NB4 (cell line): ENCODE data around the gene ADARB2.

ENCODE experiments used
- DNase-seq: peaks from one replicate; pipeline ENCODE4 v3.0.0; 2010; ENCODE audit warnings: low read depth
- H3K4me3 ChIP-seq: one replicate; pipeline ENCODE4 v1.5.1; 2011; ENCODE audit warnings: mild to moderate bottlenecking, low read depth, low read length, moderate library complexity
- MYC ChIP-seq: IDR thresholded peaks from 2 replicates; pipeline ENCODE4 v1.6.1; 2011; ENCODE audit warnings: low read depth, low read length
- POLR2A ChIP-seq: IDR thresholded peaks from 2 replicates; pipeline ENCODE4 v1.6.1; 2011; ENCODE audit warnings: mild to moderate bottlenecking; ENCODE audit not compliant: insufficient read length; ENCODE audit errors: extremely low read depth
- TF ChIP-seq, protein P1 (sequence below): IDR thresholded peaks from 2 replicates; pipeline ENCODE4 v1.6.1; 2011; ENCODE audit warnings: low read depth, low read length
- TF ChIP-seq, protein P2 (sequence below): IDR thresholded peaks from one replicate; pipeline ENCODE4 v1.5.1; 2012; ENCODE audit warnings: low read depth, low read length

Gene ADARB2

DNA sequence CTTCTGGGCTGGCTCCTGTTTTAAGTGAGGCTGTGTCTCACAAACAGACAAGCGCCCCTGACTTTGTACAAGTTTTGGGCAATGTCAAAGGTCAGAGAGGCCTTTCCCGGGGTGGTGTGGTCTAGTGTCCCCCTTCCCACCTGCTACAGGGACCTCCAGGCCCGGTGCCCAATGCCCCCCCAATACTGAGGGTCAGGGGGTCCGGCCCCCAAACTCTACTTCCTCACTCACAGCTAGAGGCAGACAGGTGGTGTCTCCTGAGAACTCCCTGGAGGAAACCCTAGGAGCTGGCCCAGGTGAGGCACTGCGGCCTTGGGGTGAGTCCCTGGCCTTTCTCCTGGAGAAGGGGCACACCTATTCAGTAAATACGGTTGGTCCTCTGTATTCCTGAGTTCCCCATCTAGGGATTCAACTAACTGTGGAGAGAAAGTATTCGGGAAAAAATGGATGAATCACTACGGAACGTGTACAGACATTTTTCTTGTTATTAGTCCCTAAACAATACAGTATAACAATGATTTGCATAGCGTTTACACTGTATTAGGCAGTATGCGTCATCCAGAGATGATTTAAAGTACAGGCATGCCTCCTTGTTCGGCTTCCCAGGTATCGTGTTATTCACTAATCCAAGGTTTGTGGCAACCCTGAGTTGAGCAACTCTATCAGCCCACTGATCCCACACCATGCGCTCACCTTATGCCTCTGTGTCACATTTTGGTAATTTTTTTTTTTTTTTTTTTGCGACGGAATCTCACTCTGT lies 373.0 kb downstream of the ADARB2 start:
- TF ChIP-seq MYC (no peak), POLR2A (no peak)
- TF ChIP-seq, protein P1, sequence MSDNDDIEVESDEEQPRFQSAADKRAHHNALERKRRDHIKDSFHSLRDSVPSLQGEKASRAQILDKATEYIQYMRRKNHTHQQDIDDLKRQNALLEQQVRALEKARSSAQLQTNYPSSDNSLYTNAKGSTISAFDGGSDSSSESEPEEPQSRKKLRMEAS: no peak
- TF ChIP-seq, protein P2, sequence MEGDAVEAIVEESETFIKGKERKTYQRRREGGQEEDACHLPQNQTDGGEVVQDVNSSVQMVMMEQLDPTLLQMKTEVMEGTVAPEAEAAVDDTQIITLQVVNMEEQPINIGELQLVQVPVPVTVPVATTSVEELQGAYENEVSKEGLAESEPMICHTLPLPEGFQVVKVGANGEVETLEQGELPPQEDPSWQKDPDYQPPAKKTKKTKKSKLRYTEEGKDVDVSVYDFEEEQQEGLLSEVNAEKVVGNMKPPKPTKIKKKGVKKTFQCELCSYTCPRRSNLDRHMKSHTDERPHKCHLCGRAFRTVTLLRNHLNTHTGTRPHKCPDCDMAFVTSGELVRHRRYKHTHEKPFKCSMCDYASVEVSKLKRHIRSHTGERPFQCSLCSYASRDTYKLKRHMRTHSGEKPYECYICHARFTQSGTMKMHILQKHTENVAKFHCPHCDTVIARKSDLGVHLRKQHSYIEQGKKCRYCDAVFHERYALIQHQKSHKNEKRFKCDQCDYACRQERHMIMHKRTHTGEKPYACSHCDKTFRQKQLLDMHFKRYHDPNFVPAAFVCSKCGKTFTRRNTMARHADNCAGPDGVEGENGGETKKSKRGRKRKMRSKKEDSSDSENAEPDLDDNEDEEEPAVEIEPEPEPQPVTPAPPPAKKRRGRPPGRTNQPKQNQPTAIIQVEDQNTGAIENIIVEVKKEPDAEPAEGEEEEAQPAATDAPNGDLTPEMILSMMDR: no peak
- no peak overlapping the region for H3K4me3 ChIP-seq
- DNase-seq: no peak

DNA sequence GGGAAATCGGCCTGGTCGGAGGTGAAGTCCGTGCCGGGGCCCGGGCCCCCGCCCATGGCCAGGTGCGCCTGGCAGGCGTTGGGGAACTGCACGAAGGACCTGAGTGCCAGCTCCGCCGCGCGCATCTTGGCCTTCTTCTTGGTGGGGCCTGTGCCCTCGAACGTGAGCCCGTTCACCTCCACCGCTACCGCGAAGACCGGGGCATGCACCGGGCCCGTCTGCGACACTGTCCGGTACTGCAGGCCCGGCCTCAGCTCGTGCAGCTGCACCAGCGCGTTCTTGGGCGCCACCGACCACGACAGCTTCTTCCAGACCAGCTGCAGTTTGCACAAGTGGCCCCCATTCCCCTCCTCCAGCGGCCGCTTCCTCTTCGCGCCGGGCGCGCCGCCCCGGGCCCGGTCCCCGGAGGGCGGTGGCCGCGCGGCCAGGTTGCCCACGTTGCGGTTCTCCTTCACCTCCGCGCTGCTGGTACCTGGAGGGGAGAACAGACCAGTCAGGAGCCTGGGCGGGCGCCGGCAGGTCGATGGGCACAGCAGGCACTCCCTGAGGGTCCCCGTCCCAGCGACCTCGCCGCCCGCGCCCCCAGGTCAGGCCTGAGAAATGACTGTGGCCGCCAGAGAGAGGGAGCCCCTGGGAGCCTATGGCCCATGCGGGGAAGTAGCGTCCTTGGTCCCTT lies 373.7 kb downstream of the ADARB2 start:
- TF ChIP-seq, protein P1: no peak
- TF ChIP-seq MYC (no peak), POLR2A (no peak)
- TF ChIP-seq, protein P2: no peak
- no peak for DNase-seq
- H3K4me3 ChIP-seq: no peak overlapping the region

DNA sequence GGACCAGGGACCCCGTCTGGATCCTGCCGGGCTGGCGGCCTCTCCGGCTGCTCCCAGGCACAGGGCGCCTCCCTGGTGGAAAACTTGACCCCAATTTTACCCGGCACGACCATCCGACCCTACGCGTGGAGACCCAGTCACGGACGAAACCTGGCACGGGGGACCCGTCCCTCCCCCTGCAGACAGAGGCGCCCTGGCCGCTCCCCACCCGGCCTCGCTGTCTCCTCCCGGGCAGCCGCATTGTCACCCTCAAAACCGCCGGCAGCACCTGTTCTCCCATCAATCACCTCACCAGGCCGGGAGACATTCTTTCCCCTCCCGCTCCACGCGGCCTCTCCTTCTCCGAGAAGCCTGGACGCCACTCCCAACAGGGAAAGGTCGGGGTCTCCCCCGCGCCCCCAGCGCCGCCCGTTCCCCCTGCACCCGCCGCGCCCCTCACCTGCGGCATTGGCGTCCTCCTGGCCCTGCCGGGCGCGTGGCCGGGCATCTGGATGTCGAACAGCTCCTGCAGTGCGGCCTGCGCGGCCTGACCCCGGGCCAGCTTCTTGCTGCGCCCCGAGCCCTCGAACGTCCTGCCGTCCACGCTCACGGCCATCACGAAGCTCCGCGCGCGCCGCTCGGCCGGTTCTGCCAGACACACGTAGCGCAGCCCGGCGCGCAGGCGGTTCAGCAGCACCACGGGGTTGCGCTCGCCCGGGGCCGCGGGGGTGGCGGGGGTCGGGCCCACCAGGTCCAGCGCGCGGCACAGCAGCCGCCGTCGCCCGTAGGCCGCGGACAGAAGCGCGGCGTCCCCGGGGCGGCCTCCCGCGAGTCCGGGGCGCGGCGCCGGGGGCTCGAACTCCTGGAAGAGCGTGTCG lies 374.5 kb downstream of the ADARB2 start:
- TF ChIP-seq, protein P2: no peak
- TF ChIP-seq, protein P1: no peak
- TF ChIP-seq MYC (no peak), POLR2A (no peak)
- no peak for DNase-seq
- H3K4me3 ChIP-seq: no peak overlapping the region

DNA sequence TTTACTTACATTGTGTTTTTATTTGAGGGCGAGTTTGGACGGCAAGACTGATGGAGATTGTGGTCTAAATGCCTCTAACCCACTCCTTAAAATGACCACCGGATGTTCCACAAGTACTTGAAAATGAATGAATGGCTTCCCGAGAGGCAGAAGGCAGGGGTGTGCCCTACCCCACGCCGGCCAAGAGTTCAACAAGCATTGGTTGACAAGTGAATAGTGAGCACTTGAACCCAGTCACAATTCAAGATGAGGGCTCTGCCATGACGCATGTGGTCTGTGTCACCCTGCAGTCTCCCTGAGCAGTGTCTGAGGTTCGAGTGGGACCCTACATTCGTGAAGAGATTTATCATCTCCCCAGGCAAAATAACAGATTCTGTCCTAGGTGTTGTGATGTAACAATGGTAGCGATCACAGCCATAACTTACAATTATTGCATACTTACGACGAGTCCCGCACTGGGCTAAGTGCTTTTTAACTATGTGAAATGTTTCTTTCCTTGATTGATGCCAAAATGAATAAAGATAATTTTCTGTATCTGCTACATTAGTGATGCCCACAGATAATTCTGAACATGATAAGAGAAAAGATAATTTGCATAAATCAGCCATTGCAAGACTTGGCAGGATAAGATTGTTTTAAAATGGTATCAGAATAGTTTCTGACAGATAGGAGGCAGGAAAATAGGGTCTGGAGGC lies 375.8 kb downstream of the ADARB2 start:
- no peak overlapping the region for H3K4me3 ChIP-seq
- TF ChIP-seq MYC: no peak
- TF ChIP-seq POLR2A: no peak
- TF ChIP-seq, protein P1: no peak
- TF ChIP-seq, protein P2: no peak
- DNase-seq: no peak

DNA sequence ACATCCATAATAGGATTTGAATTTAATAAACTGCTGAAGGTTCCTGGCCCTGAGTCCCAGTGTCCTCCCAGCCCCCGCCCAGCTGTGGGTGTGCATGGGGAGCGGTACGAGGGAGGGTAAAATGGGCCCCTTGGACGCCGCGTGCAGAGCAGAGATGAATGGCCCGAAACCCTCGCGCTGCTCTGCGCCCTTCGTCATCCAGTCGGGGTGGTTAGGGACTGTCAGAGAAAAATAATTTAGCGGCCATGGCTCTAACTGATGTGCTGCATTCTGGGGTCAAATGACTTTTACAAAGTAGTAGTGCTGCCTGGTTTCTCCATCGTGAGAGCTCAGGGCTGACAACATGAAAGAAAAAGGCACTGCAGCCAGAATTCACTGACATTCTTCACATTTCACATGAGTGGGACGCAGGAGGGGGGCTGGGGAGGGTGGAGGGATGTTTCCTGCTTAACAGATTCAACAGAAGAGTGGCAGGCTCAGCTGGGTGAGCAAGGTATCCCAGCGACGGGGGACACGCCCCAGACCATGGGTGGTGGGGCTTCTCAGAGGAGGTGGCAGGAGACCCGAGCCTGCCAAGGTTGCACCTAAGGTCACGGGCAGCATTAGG lies 376.7 kb downstream of the ADARB2 start:
- no peak for DNase-seq
- TF ChIP-seq, protein P1: no peak
- TF ChIP-seq, protein P2: no peak
- no peak overlapping the region for H3K4me3 ChIP-seq
